NCI-H748 (cell line): ENCODE results near the gene PPARG.
"Not testable (repeated sequence)": the region's sequence is repeated elsewhere in the genome, so short reads cannot be mapped to it uniquely, and the experiment has no call there.

Source experiments
- DNase-seq: peaks from one replicate; lab custom pipeline; 2025; ENCODE audit not compliant: unreplicated experiment; lab: John Stamatoyannopoulos, UW

The PPARG gene

DNA sequence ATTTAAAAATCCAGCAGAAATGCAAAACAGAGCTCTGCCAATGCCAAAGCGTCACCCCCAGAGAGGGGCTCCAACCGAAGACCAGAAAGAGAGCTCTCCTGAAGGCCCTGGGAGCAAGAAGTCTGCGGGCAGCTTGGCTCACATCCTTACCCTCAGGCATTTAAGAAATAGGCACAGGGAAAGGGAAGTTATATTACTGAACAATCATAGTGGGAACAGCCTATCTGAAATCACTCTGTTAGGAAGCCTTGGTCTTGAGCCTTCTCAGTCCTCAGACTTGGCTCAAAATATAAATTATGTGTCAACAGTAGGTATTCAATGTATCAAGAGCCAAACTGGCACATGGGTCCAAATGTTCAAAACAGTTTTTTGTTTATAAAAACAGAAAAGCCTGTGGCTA, 10.3 kb upstream of the PPARG start:
- no peak for DNase-seq

DNA sequence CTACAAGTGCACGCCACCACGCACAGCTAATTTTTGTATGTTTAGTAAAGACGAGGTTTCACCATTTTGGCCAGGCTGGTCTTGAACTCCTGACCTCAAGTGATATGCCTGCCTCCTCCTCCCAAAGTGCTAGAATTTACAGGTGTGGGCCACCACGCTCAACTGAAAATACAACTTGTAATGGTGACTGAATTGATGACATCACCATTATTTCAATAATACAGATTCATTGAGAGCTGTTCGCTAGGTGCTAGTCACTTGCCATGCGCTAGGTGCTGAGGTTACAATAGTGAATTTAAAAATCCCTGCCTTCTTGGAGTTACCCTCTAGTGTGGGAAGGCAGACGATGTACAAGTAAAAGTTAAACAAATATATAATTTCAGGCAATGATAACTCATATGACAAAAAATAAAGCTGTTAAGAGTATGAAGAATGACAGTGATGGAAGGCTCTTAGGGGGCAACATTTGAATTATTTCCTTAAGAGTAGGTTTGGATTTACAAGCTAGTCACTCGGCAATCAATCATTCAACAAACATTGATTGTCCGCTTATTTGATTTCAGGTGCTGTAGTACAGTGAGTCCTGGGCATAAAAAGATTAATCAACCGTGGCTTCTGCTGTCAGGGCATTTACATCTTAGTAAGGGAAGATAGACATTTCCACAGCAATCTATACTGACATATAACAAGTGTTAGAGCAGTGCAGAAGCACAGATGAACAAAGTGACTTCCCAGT, 9.1 kb upstream of the PPARG start:
- no peak for DNase-seq

DNA sequence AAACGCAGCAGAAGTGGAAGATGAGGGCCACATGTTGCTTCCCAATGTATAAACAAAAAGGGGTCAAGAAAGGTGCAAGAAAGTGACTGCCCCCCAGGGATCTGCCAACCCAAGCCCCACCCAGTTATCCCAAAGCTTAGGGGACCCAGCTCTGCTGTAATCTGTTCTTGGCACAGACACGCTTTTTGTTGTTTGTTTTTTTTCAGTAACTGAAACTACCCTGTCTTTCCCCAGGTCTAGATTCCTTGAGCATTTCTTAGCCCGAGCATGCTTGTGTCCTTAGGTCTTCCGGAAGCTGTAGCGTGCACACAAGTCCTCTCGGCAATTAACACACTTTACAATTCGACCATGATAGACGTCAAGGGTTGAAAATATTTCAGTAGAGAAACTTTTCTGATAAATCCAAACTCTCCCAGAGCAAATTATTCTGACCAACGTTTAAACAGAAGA, 8.5 kb upstream of the PPARG start:
- DNase-seq, result no peak

DNA sequence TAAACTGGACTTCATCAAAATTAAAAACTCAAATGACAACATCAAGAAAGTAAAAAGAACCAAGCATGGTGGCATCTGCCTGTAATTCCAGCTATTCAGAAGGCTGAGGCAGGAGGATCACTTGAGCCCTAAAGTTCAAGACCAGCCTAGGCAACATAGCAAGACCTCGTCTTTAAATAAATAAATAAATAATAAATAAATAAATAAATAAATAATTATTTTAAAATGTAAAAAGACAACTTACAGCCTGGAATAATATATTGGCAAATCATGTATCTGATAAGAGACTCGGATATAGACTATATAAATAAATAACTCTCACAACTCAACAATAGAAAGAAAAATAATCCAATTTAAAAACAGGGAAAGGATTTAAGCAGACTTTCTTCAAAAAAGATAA, 4.3 kb upstream of the PPARG start:
- no peak for DNase-seq

DNA sequence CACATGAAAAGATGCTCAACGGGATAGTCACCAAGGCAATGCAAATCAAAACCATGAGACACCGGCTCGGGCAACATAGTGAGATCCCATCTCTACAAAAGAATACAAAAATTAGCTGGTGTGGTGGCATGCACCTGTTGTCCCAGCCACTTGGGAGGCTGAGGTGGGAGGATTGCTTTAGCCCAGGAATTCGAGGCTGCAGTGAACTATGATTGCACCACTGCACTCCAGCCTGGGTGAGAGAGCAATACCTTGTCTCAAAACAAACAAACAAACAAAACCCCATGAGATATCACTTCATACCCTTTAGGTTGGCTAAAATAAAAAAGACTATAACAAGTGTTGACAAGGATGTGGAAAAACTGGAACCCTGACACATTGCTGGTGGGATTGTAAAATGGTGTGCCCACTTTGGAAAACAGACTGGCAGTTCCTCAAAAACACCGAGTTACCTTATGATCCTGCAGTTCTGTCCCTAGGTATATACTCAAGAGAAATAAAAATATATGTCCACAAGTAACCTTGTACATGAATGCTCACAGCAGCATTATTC, 3.8 kb upstream of the PPARG start:
- no peak for DNase-seq

DNA sequence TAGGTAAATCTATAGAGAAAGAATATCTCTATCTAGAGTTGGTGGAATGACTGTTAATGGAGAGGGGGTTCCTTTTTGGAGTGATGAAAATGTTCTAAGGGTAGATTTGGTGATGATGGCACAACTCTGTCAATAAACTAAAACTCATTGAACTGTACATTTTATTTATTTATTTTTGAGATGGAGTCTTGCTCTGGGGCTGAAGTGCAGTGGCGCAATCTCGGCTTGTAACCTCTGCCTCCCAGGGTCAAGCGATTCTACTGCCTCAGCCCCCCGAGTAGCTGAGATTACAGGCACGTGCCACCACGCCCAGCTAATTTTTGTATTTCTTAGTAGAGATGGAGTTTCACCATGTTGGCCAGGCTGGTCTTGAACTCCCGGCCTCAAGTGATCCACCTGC, 3.1 kb upstream of the PPARG start:
- DNase-seq, result not testable (repeated sequence)

DNA sequence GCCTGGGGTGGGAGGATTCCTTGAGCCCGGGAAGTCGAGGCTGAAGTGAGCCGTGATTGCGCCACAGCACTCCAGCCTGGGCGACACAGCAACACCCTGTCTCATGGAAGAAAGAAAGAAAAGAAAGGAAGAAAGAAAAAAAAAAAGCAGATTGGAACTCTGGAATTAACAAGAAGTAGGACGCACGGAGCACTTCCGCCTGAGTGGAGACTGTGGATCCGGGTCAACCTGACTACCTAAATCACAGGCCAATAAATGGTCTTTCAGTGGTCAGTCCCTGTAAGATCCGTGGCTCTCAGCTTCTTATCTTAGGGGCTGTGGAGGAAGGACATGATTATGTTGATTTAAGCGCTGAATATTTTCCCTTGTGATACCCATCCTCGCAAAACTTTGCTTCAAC, 2.4 kb upstream of the PPARG start:
- DNase-seq, result no peak

DNA sequence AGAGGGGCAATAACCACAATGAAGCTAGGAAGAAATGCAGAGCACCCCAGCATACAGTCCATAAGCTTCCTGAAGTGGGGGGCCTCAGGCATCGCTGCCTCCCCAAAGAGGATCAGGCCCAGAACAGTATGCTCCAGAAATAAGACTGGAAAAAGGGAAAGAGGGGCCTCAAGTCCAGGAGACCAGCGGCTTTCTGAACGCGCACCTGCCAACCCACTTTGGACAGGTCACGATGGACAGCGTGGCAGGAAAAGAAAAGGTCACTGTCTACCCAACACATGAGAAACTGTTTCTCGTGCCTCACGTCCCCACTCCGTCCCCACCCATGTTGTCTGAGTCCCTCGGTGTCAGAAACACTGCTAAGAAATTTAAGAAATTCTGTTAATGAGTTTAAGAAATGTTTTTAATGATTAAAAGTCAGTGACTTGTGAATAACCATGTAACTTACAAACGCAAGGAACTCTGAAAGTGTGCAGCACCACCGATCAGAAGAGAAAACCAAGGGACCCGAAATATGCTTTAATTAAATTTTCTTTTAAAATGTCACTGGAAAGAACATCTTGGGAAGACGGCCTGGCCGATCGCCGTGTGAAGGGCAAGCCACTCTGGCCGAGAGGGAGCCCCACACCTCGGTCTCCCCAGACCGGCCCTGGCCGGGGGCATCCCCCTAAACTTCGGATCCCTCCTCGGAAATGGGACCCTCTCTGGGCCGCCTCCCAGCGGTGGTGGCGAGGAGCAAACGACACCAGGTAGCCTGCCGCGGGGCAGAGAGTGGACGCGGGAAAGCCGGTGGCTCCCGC, 1.7 kb upstream of the PPARG start:
- DNase-seq, result peak; percentile 31

DNA sequence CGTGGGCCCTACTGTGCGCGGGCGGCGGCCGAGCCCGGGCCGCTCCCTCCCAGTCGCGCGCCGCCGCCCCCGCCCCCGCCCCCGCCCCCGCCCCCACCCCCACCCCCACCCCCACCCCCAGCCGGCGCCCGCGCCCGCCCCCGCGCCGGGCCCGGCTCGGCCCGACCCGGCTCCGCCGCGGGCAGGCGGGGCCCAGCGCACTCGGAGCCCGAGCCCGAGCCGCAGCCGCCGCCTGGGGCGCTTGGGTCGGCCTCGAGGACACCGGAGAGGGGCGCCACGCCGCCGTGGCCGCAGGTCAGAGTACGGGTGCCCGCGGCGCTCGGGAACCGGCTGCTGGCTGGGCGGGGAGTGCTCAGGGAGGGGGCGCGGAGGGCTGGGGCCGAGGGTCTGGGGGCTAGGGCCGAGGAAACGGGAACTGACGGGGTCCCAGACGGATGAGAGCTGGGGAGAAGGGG, 1.1 kb upstream of the PPARG start:
- DNase-seq, result peak; percentile 35

DNA sequence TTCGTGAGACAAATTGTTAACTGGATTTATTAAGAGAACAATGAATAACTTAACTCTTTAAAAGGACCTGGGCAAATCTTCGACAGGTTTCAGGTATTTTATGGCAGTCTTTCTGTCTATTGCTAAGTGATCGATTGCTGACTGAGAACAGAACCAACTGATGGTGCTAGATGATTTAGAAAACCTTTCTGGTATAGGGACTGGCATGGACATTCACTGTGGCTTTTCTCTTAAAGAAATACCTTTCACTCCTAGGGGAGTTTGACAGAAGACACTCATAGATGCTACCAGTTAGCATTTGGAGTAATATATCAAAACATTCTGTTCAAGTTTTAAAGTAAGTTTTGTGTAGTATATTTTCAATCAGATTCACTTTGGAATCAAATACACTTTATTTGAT, 654 bp downstream of the PPARG start:
- no peak for DNase-seq

DNA sequence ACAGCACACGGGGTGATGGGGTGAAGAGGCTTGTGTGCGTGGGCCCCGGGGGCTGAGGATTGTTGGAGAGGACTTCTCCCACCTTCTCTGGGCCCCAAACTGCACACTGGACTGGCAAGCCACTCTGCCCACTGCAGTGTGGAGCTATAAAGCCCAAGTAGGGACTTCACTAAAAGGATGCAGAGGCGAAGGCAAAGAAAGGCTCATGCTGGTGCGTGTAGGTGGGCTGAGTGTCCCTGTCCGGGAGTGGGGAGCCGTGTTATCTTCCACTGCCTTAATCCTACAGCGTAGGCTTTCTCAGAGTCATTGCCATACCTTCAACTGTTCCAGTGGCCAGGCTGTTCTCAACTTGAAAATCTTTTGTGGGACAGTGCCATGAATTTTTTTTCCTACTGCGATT, 3.9 kb downstream of the PPARG start:
- no peak for DNase-seq

DNA sequence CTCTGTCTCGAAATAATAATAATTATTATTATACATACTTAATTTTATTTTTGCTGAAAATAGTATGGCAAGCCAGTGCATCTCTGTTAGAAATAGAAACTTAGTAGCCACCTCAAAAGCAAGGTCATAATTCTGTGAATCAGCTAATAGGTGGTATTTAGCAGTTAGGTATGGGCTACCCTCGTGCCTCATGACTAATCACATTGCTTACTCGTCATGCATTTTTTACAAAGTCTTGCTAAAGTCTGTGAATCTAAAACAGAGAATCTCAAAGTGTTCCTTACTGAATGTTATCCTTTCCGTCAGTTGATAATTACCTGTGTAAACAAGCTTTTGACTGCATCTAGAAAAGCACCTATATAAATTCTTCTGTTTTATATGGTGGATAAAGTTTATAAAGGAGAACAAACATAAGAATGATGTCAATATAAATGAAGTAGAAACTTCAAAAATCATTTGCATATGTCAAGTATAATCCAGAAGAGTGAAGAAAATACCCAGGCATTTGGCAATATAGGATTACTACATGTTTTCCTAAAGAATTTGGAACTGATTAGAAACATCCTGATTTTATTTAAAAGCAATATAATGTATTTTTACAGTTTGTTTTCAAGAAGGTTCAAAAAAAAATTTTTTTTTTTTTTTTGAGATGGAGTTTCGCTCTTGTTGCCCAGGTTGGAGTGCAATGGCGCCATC, 6.2 kb downstream of the PPARG start:
- no peak for DNase-seq

DNA sequence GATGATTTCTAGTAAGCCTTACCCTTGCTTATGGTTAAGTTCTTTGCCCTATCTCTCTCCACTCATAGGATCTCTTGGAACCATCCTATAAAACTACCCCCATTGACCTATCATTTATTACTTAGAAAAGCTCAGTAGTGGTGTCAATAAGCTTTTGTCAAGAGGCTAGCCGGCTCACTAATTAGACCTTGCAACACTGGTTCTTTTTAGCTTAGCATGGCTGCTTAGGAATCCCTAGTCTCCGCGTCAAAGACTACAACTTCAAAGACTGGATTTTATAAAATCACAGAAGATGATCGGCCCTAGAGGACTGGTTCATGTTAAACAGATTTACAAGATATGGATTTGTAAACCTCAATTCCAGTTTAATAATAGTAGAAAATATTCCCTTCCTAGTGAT, 7.6 kb downstream of the PPARG start:
- DNase-seq, result no peak

DNA sequence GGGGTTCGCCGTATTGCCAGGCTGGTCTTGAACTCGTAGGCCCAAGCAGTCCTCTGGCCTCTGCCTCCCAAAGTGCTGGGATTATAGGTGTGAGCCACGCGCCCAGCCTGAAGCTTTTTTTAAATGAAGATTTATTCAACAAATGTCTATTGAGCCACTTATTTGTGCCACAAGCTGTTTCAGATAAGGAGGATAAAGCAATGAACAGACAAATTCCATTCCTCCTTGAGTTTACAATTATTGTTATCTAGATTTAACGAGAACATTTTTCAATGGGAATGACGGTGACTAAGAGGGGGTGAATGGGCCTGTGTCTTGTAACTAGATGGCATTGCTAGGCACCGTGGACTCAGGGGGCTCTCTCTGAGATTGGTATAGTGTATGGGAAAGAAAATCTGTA, 10.2 kb downstream of the PPARG start:
- DNase-seq, result no peak

DNA sequence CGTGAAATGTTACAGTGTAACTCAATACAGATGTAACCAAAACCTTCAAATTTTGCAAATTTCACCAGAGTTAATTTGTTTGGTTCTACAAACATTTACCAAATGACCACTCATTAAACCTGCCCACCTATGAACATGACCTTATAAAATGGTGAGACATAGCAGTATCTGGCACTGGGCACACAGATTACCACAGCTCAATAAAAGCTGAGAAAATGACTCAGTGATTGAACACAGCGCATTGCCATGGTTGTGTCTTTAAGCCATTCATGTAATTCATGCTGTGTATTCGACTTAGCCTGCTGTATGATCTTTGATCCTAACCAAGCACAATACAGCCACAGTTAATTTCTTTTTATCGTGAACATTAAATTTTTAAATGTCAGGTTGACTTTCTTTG, 11.3 kb downstream of the PPARG start:
- no peak for DNase-seq

DNA sequence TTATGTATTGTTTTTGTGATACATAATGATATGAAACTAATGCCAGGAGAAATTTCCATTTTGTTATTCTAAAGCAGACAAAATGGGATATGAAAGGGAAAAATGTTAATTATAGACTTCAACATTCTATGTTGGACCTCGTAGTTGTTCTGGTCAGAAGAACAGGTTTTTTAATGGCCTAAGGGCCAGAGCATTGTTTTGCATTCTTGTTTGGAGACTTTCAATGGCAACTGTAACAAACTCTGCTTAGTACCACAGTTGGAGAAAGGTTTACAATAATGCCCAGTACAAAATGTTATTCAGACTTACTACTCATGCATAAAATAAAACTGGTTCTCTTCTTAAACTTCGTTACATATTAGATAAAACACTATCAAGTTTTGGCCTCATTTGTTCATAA, 12.2 kb downstream of the PPARG start:
- DNase-seq, result no peak

DNA sequence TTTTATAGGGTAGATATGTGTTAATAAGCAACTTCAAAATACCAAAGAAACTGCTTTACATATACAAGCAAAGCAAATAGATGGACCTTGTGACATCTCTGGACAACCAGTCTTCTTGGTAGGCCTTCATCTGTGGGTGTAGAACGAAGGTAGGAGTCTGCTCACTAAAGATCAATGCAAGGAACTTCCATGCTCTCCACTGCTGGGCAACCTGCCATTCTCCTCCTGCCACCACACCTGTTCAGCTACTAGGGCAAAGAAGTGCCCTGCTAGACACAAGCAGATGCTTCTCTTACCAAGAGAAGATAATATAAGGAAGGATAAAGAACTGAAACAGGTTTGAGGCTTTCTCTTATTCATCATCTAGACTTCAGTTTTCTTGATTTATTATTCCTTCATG, 12.6 kb downstream of the PPARG start:
- no peak for DNase-seq

DNA sequence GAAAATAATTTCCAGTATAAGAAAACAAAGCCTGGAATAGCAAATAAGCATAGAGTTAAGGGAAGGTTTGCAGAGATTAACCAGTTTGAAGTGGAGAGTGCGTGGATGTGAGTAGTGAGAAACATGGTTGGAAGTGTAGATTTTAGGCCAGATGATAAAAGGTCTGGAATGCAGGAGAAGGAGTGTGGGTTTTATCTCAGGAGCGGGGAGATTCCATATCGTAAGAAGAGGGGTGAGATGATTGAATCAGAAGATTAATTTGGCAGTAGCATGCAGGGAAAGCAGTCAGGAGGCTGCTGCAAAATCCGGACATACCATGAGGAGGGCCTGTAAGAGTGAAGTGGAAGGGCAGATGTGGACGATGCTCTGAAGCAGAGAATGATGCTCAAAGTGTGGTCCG, 13.7 kb downstream of the PPARG start:
- no peak for DNase-seq

DNA sequence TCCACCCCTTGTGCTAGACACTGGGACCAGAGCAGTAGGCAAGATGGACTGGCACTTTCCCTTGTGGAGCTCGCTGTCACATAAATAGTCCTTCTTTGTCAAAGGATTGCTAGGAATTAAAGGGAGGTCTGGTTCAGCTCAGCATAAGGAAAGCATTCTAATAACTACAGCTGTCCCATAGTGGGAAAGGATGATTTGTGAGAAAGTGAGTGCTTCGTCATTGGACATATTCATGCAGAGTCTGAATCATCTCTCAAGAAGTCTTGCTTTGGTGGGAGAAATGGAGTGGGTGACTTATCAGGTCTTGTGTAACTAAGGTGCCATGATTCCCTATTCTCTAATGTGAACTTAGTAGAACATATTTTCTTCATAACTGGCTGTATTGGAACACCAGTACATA, 14.7 kb downstream of the PPARG start:
- no peak for DNase-seq

DNA sequence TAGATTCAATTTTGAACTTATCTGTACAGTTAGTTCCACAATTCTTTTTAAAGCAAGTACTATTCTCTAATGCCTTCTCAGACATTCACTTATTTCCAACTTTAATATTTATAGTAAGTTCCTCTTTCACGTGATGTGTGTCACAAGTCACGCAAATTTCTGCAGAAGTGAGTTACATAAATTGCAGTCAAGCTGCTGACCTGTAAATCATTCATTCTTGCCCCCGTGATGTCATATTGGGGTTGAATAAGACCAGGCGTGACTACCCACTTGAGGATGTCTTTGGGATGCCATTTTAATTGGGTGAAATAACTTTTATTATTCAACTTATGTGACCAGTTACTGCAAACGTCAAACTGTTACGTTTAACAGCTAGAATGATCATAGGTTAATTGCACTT, 15.1 kb downstream of the PPARG start:
- no peak for DNase-seq

DNA sequence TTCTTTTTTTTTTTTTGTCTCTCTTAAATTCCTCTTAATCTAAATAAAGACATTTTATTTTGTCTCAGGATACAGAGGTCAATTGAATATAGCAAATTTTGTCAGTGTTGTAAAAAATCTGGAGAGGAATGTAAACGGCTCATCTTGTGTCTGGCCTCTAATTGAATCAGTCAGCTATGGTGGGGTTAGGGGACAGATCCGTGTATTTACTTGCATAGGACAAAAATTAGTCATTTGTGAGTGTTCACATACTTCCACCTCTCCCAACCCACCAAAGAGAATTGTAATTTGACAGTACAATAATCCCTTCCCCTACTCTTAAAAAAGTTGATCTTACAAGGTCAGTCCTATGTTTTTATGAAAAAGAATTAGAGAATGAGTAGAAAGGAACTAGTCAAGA, 18.3 kb downstream of the PPARG start:
- no peak for DNase-seq

DNA sequence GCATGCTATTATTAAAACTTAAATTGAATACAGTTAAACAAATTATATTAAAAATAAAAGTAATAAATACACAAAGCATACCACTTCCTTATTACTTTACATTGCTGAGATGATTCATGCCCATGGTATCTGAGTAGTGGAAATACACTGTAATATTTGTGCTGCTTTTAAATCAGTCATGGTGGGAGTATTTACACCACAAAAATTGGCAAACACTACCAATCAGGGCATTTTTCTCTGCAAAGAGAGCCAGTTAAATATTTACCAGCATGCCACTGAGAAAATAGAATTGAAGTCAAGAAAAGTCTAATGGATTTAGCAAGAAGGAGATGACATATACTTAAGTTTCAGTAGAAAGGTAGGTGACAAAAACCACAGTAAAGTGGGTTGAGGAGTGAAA, 19.6 kb downstream of the PPARG start:
- DNase-seq, result no peak
